HL-60 (cell line): Measurements from ENCODE around the gene GAB2.

Experiments
- DNase-seq, 2 experiments: peaks; one replicate each; pipeline ENCODE4 v3.0.0-alpha.2; 2010 to 2020; ENCODE audit warnings: low read depth in 1 of 2, low spot score in 1 of 2
- H3K27ac ChIP-seq: fragments of 250-450 bp; sonication (Bioruptor Pico); replicated peaks from 2 replicates; pipeline ENCODE4 v1.5.1; 2020; ENCODE audit warnings: mild to moderate bottlenecking, moderate library complexity
- H3K27me3 ChIP-seq: fragments of 250-450 bp; sonication (Bioruptor Pico); 2 replicates; pipeline ENCODE4 v1.5.1; 2021; ENCODE audit warnings: mild to moderate bottlenecking, moderate library complexity; ENCODE audit not compliant: insufficient read depth, poor library complexity, severe bottlenecking
- H3K4me3 ChIP-seq: replicated peaks from 2 replicates; pipeline ENCODE4 v1.5.1; 2011; ENCODE audit warnings: mild to moderate bottlenecking, control low read depth, low read length; ENCODE audit not compliant: insufficient read depth
- CTCF ChIP-seq: IDR thresholded peaks from one replicate; pipeline ENCODE4 v1.5.1; 2011; ENCODE audit warnings: low read length, control low read depth, inconsistent platforms; ENCODE audit not compliant: insufficient read depth
- GABPA ChIP-seq: IDR thresholded peaks from 2 replicates; pipeline ENCODE4 v1.6.1; 2012; ENCODE audit warnings: low read depth
- POLR2AphosphoS5 ChIP-seq: IDR thresholded peaks from 2 replicates; pipeline ENCODE4 v1.6.1; 2012; ENCODE audit warnings: low read depth
- REST ChIP-seq: IDR thresholded peaks from 2 replicates; pipeline ENCODE4 v1.6.1; 2012; ENCODE audit warnings: low read depth; ENCODE audit not compliant: insufficient replicate concordance
- SPI1 ChIP-seq: IDR thresholded peaks from 2 replicates; pipeline ENCODE4 v1.6.1; 2012; ENCODE audit warnings: low read depth, mild to moderate bottlenecking, borderline replicate concordance

The GAB2 gene

GRCh38 chr11:78429660-78430059 lies 12.0 kb upstream of the GAB2 start:
- no peak for DNase-seq
- H3K27me3 ChIP-seq = no peaks in the 10 kb centered on the region
- no peak overlapping the region for H3K27ac ChIP-seq
- TF ChIP-seq REST (no peak), SPI1 (no peak), CTCF (no peak), GABPA (no peak), POLR2AphosphoS5 (no peak)
- H3K4me3 ChIP-seq = no peak overlapping the region

GRCh38 chr11:78429209-78429608 lies 11.6 kb upstream of the GAB2 start:
- TF ChIP-seq POLR2AphosphoS5 (no peak), GABPA (no peak)
- Histone ChIP-seq H3K27ac (no peak overlapping the region; the same call in 1 of the 2 replicates), H3K4me3 (no peak overlapping the region), H3K27me3 (no peaks in the 10 kb centered on the region)
- DNase-seq = no peak

- H3K27me3 ChIP-seq = no peaks in the 10 kb centered on the region
- peak overlapping the region; percentile 65 for H3K27ac ChIP-seq
- DNase-seq = no peak
- TF ChIP-seq GABPA (no peak), CTCF (no peak), REST (no peak), POLR2AphosphoS5 (no peak), SPI1 (no peak)
- H3K4me3 ChIP-seq = no peak overlapping the region
Observed at GRCh38 chr11:78428773-78429172, 11.2 kb upstream of the GAB2 start.

- H3K27me3 ChIP-seq = no peaks in the 10 kb centered on the region
- no peak overlapping the region for H3K4me3 ChIP-seq
- TF ChIP-seq CTCF = no peak
- TF ChIP-seq POLR2AphosphoS5 = no peak
- no peak for TF ChIP-seq GABPA
- 0 out of 2 replicates have a peak, but pooled peaks have one; percentile 4 for TF ChIP-seq SPI1
- no peak for TF ChIP-seq REST
- peak overlapping the region; percentile 65 for H3K27ac ChIP-seq
- DNase-seq = peak in 1 of 2 experiments; percentile 27
Observed at GRCh38 chr11:78428266-78428636, 10.6 kb upstream of the GAB2 start.
